GM19328 (cell line): ENCODE results near the gene UXT.

Experiments
- ATAC-seq: cut with Tn5 transposase; IDR thresholded peaks from one replicate; pipeline ENCODE4 v1.9.1; 2021; ENCODE audit warnings: mild to moderate bottlenecking, moderate library complexity; ENCODE audit not compliant: unreplicated experiment

Gene UXT

GRCh38 chrX:47649781-47650163 lies 9.2 kb downstream of the UXT start:
- ATAC-seq: no peak

- no peak for ATAC-seq
These were observed 9.7 kb downstream of the UXT start for GRCh38 chrX:47649271-47649670.

GRCh38 chrX:47648376-47648775 lies 10.6 kb downstream of the UXT start:
- ATAC-seq: no peak

GRCh38 chrX:47646636-47647035 lies 12.3 kb downstream of the UXT start:
- ATAC-seq: no peak

- no peak for ATAC-seq
These were observed 13.4 kb downstream of the UXT start for GRCh38 chrX:47645530-47645929.

- ATAC-seq: no peak
These were observed 14.4 kb downstream of the UXT start for GRCh38 chrX:47644557-47645091.

GRCh38 chrX:47643926-47644325 lies 15.1 kb downstream of the UXT start:
- ATAC-seq: no peak

- ATAC-seq: no peak
These were observed 20.2 kb downstream of the UXT start for GRCh38 chrX:47638816-47639215.

- peak; percentile 55 for ATAC-seq
These were observed 21.3 kb downstream of the UXT start for GRCh38 chrX:47637546-47638195.

DNA sequence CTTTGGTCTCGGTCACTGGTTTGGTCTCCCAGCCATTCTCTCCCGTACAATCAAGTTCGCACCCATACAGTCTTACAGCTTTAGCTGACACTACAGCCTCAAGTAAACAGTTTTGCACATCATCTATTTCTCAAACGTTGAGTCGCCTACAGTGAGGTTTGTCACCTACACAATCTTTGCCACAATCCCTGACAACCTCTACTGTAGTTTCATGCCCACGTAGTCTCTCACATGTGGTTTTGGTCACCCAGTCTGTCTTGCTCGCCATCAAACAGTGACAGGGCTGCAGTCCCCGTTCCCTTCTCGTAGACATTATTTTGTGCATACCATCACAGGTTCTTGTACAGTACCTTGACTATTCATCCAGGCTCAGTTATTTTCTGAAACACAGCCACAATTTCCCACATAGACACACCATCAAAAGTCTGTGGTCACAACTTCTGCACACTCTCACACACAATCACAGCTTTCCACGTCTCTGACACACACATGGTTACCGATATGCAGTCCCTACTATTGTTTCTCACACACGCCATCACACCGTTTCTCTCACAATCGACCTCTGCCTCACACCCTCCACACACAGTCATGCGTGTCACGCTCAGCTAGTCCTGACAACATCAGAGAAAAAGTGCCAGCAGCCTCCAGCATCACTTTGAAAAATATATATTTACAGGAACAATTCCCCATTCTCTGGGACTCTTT lies 24.0 kb downstream of the UXT start:
- ATAC-seq: no peak

DNA sequence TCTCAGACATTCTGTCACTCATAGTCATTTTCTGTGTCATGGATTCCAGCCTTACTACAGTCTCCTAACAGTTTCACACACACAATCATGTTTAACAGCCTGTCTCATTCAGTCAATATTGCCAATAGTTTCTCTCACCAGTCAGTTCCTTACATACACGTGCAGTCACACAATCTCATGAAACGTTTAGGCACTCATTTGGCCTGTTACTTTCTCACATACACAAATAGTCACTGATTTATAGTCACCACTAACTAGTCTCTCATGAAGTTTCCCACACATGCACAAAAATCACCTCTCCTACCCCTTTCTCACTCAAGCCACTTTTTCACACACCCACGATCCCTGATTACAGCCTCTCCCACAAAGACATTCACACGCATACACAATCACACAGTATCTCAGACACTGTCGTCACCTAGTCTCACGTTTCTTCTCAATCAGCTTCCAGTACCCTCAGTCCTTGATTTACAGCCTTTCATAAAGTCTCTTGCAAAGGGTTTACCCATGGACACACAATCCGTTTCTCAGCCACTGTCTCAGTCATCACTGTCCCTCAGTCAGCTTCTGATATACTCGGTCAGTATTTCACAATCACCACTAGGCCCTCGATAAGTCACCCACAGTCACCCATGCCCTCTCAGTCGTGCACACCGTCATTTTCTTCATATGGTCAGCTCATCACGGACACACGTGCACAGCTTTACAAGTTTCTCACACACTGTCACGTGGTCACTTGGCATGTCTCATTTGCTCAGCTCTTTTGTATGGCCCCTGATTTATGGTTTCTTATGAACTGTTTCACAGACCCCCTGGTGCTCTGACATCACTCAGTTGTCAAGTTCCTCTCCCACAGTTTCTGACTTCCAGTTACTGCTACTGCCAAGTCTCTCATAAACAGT lies 25.0 kb downstream of the UXT start:
- ATAC-seq: no peak

- no peak for ATAC-seq
These were observed 26.3 kb downstream of the UXT start for GRCh38 chrX:47632666-47633065.

GRCh38 chrX:47631676-47632075 lies 27.3 kb downstream of the UXT start:
- ATAC-seq: no peak

- no peak for ATAC-seq
These were observed 29.4 kb downstream of the UXT start, which contains the start of gene CFP for GRCh38 chrX:47629419-47630200. CFP (minus strand) TSS chrX:47629930; CDS start chrX:47629844, 86 bp downstream.

DNA sequence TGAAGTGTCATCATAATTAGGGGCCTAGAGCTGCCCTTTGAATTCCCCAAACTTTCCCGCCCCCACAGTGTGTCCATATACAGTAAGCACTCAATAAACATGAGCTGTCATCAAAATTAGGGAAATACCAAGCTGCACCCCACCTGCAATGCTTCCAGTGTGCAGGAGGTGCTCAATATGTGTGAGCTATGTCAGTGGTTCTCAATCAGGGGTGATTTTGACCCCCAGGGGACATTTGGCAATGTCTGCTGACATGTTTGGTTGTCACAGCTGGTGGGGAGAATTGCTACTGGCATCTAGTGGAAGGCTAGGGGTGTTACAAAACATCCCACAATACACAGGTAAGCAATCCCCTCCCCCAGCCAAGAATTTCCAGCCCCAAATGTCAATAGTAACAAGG lies 30.0 kb downstream of the UXT start:
- no peak for ATAC-seq

- ATAC-seq: no peak
These were observed 33.6 kb downstream of the UXT start for GRCh38 chrX:47625365-47625764.

DNA sequence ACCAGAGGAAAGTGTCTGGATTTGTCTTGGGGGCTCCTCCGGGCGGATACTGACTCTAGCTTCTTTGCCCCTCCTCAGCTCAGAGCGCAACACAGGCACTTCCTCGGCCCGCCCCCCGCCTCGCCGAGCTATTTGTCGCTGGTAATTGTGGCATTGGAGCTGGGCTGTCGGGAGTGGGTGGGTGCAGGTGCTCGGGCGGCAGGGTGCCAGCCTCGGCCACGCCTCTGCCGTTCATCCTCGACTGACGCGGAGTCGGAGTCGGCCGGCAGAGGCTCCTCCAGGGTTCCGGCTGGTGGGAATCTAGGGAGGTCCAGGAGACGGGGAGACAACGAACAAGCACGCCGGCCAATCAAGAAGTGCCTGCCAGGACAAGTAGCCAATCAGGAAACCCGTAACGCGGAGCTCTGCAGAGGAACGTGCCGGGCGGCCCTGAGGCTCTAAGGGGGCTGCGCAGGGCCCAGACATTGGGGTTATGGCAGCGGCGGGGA lies 35.4 kb downstream of the UXT start:
- no peak for ATAC-seq

- no peak for ATAC-seq
These were observed 37.1 kb downstream of the UXT start for GRCh38 chrX:47621851-47622250.

- no peak for ATAC-seq
These were observed 38.7 kb downstream of the UXT start for GRCh38 chrX:47620303-47620685.

GRCh38 chrX:47619486-47620302 lies 39.3 kb downstream of the UXT start, which contains the start of gene SYN1:
SYN1 (minus strand) TSS chrX:47619857; CDS start chrX:47619728, 129 bp downstream.
- peak; percentile 63 for ATAC-seq
